Esophagus squamous epithelium (tissue), 4 donors: ENCODE measurements around the gene PLEKHA5.

Experiments used
- CTCF ChIP-seq, 6 experiments: fragments of 450-650 bp in 4 of 6; fragments of 200-600 bp in 2 of 6; sonication (generic) in 2 of 6; IDR thresholded peaks; one replicate each; pipeline ENCODE4 v1.5.1; 2016 to 2019; ENCODE audit warnings: antibody characterized with exemption in 6 of 6, mild to moderate bottlenecking in 4 of 6, moderate library complexity in 4 of 6
- POLR2A ChIP-seq, 4 donors: fragments of 450-650 bp; IDR thresholded peaks; one replicate each; pipeline ENCODE4 v1.6.1; 2017; ENCODE audit warnings: antibody characterized with exemption in 4 of 4, mild to moderate bottlenecking in 4 of 4, moderate library complexity in 3 of 4

GRCh38 chr12:19387161-19387560, 257.6 kb downstream of the PLEKHA5 start:
- no peak for TF ChIP-seq POLR2A (IDR thresholded peaks at IDR 0.05)
- TF ChIP-seq CTCF (IDR thresholded peaks at IDR 0.05) = no peak
